ENCODE results near the gene TIMP3.

Gene TIMP3

DNA sequence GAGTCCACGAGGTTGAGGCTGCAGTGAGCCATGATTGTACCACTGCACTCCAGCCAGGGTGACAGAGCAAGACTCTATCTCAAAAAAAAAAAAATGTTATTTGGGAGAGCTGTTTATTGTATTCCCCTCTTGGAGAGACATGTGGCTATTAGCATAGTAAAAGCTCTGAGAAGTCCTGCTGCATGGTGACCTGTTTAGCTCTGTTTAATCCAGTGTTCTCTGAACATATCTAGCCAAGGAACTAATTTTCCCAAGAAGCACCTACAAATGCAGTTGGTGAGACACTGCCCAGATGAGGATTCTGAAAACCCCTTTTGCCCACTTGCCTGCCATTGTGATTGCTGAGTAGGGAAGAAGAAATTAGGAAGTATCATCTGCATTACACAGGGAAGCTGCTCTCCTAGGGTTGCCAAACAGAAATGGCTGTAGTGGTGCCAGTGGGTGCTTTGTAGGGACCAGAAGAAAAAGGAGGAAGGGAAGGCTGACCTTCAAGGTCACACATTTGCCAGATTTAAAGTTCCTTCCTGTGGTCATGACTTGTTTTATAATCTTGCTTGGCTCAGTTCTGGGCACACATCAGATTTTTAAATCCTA lies 15.7 kb downstream of the TIMP3 start:
- Histone ChIP-seq H4K20me1 (ENCODE audit: insufficient read depth, low read length, poor library complexity, severe bottlenecking) (no peaks in the 10 kb centered on the region), H3K36me3 (ENCODE audit: insufficient read depth, low read length) (no peaks in the 10 kb centered on the region), H3K9ac (ENCODE audit: low read depth, low read length, poor library complexity, severe bottlenecking) (no peak overlapping the region), H3K4me1 (ENCODE audit: insufficient read depth, low read length, poor library complexity, severe bottlenecking) (peaks cover 4% of the 10 kb centered on the region), H3K9me2 (replicated peaks; ENCODE audit: low read depth, low read length) (no peaks in the 10 kb centered on the region), H3K9me3 (ENCODE audit: insufficient read depth, low read depth, low read length) (no peaks in the 10 kb centered on the region), H3K4me3 (ENCODE audit: low read length, poor library complexity, severe bottlenecking) (no peak overlapping the region), H2AFZ (ENCODE audit: low read length) (no peak overlapping the region), H3F3A (ENCODE audit: low read depth) (no peaks in the 10 kb centered on the region), H3K4me2 (ENCODE audit: low read depth, low read length, poor library complexity, severe bottlenecking) (no peak overlapping the region), H3K79me2 (ENCODE audit: insufficient read depth, low read length) (no peaks in the 10 kb centered on the region), H3K27me3 (ENCODE audit: insufficient read depth, low read length, poor library complexity, severe bottlenecking) (no peaks in the 10 kb centered on the region)
- TF ChIP-seq EZH2phosphoT487 (IDR thresholded peaks at IDR 0.05; ENCODE audit: borderline replicate concordance), result no peak
- TF ChIP-seq, protein P1, sequence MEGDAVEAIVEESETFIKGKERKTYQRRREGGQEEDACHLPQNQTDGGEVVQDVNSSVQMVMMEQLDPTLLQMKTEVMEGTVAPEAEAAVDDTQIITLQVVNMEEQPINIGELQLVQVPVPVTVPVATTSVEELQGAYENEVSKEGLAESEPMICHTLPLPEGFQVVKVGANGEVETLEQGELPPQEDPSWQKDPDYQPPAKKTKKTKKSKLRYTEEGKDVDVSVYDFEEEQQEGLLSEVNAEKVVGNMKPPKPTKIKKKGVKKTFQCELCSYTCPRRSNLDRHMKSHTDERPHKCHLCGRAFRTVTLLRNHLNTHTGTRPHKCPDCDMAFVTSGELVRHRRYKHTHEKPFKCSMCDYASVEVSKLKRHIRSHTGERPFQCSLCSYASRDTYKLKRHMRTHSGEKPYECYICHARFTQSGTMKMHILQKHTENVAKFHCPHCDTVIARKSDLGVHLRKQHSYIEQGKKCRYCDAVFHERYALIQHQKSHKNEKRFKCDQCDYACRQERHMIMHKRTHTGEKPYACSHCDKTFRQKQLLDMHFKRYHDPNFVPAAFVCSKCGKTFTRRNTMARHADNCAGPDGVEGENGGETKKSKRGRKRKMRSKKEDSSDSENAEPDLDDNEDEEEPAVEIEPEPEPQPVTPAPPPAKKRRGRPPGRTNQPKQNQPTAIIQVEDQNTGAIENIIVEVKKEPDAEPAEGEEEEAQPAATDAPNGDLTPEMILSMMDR (conservative IDR thresholded peaks at IDR 0.05; ENCODE audit: low read length), result no peak

DNA sequence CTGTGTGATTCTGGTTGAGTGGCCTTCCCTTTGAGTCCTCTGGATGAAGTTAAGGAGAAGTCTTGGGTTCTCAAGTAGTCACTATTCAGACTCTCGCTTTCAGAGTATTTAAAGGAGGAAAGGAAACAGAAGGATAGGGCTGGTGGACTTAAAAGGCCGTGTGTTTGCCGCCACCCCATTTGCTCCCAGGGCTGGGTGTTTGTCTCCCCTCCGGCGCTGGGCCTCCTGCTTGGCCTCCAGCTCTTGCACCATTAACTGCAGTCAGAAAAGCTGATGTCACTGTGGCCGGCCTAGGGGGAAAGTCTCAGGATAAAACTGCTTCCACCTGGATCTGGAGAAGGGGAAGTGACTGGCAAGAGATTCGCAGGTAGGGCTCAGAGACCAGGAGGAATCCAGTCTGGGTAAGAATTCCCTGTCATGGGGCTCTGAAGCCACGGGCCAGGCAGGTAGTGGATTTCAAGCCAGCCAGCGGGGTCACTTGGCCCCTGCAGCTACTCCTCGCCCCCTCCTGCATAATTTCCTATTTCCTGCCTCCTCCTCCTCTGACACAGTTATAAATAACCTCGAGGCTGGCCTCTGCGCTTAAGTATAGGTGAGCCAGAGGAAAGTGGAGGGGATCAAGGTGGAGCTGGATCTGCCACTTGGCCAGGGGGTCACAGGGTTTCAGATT lies 17.1 kb downstream of the TIMP3 start:
- Histone ChIP-seq H3K27me3 (ENCODE audit: insufficient read depth, low read length, poor library complexity, severe bottlenecking) (no peaks in the 10 kb centered on the region), H3F3A (ENCODE audit: low read depth) (no peaks in the 10 kb centered on the region), H3K4me3 (ENCODE audit: low read length, poor library complexity, severe bottlenecking) (no peak overlapping the region), H3K4me2 (ENCODE audit: low read depth, low read length, poor library complexity, severe bottlenecking) (no peak overlapping the region), H3K9me3 (ENCODE audit: insufficient read depth, low read depth, low read length) (no peaks in the 10 kb centered on the region), H3K36me3 (ENCODE audit: insufficient read depth, low read length) (no peaks in the 10 kb centered on the region), H3K79me2 (ENCODE audit: insufficient read depth, low read length) (no peaks in the 10 kb centered on the region), H4K20me1 (ENCODE audit: insufficient read depth, low read length, poor library complexity, severe bottlenecking) (no peaks in the 10 kb centered on the region), H2AFZ (ENCODE audit: low read length) (no peak overlapping the region), H3K4me1 (ENCODE audit: insufficient read depth, low read length, poor library complexity, severe bottlenecking) (peaks cover 4% of the 10 kb centered on the region), H3K9ac (ENCODE audit: low read depth, low read length, poor library complexity, severe bottlenecking) (no peak overlapping the region), H3K9me2 (replicated peaks; ENCODE audit: low read depth, low read length) (no peaks in the 10 kb centered on the region)
- TF ChIP-seq, protein P1 (conservative IDR thresholded peaks at IDR 0.05; ENCODE audit: low read length), result no peak
- TF ChIP-seq EZH2phosphoT487 (IDR thresholded peaks at IDR 0.05; ENCODE audit: borderline replicate concordance), result no peak

DNA sequence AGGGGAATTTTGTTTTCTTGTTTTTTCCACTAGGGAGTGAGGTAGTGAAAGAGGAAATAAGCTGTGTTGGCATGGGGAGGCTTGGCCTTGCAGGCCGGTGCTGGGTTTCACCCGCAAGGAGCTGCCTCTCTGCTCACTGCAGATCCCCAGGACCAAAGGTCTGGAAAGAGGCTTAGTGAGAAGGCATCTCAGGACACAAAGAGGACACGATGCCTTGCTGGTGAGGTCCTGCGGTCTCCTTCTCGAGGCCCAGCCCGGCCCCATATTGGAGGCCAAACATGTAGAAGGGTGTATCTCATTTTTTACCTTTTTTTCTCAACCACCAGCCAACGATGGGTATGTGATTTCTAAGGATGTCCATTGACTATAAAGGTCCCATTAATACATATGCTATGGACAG lies 17.6 kb downstream of the TIMP3 start:
- Histone ChIP-seq H4K20me1 (ENCODE audit: insufficient read depth, low read length, poor library complexity, severe bottlenecking) (no peaks in the 10 kb centered on the region), H3K79me2 (ENCODE audit: insufficient read depth, low read length) (no peaks in the 10 kb centered on the region), H3K27me3 (ENCODE audit: insufficient read depth, low read length, poor library complexity, severe bottlenecking) (no peaks in the 10 kb centered on the region), H3K4me1 (ENCODE audit: insufficient read depth, low read length, poor library complexity, severe bottlenecking) (peaks cover 4% of the 10 kb centered on the region), H3K4me3 (ENCODE audit: low read length, poor library complexity, severe bottlenecking) (no peak overlapping the region), H3K9me3 (ENCODE audit: insufficient read depth, low read depth, low read length) (no peaks in the 10 kb centered on the region), H3K9ac (ENCODE audit: low read depth, low read length, poor library complexity, severe bottlenecking) (no peak overlapping the region), H3F3A (ENCODE audit: low read depth) (no peaks in the 10 kb centered on the region), H3K36me3 (ENCODE audit: insufficient read depth, low read length) (no peaks in the 10 kb centered on the region), H3K4me2 (ENCODE audit: low read depth, low read length, poor library complexity, severe bottlenecking) (no peak overlapping the region), H3K9me2 (replicated peaks; ENCODE audit: low read depth, low read length) (no peaks in the 10 kb centered on the region), H2AFZ (ENCODE audit: low read length) (no peak overlapping the region)
- no peak for TF ChIP-seq EZH2phosphoT487 (IDR thresholded peaks at IDR 0.05; ENCODE audit: borderline replicate concordance)
- TF ChIP-seq, protein P1 (conservative IDR thresholded peaks at IDR 0.05; ENCODE audit: low read length), result no peak
